Fibroblast of skin of left quadriceps (primary cell): ENCODE measurements around the gene ARAP2.

Experiments used
- DNase-seq, 2 experiments: peaks; one replicate each; pipeline ENCODE4 v3.0.0-alpha.2; 2013; ENCODE audit warnings: low read depth in 2 of 2

Gene ARAP2

DNA sequence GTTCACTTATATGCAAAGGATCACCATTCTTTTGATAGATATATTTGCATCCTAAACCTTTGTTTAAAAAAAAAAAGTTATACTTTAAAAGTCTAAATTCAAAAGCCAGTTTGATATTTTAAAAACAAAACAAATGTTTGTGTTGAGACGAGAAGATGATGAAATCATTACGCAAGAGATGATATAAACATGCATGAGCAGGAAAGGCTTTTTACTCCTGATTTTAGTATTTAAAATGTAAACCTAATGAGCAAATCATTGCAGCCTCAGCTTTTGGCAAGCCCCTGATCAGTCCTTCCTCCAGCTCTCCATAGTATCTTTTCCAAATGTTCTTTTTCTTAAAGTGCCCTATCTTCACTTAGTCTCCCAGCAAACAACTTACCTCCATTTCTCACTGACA, 115.6 kb downstream of the ARAP2 start:
- DNase-seq: no peak

GRCh38 chr4:36123906-36124305, 120.4 kb downstream of the ARAP2 start:
- DNase-seq: no peak

- no peak for DNase-seq
Observed at GRCh38 chr4:36115312-36115711, 129.0 kb downstream of the ARAP2 start.

DNA sequence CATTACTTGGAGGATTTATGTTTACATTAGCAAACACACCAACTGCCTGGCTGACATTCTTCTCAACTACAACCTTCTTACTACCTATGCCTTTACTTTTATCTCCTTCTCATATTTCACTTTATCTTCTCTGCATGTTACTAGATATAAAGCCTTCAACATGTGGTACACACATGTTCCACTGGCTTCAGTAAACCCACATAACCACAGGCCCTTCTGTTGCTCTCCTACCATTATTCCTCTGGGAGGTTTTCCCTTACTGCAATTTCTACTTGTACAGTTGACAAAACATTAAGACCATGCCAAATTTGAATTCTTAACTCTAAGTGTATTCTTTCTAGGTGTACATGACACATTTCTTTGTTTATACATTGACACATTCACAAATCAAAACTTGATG, 133.1 kb downstream of the ARAP2 start:
- peak; percentile 41 to 53 for DNase-seq

DNA sequence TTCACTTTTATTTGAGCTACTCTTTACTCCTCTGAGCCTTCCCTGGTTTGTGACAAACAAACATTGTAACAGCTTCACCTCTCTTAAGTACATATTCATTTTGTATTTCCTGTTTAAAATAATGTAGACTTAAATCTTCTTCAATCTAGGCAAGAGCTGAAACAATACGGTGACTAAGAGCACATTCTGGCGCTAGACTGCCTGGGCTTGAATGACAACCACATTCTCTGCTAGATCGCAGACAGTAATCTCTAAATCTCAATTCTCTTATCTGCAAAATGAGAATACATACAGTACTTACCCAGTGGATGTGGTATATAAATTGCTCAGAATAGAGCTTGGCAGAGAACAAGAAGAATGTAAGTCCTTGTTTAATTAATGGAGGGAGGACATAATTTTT, 144.8 kb downstream of the ARAP2 start:
- no peak for DNase-seq

- DNase-seq: no peak
Observed at GRCh38 chr4:36094995-36095394, 149.3 kb downstream of the ARAP2 start.

DNA sequence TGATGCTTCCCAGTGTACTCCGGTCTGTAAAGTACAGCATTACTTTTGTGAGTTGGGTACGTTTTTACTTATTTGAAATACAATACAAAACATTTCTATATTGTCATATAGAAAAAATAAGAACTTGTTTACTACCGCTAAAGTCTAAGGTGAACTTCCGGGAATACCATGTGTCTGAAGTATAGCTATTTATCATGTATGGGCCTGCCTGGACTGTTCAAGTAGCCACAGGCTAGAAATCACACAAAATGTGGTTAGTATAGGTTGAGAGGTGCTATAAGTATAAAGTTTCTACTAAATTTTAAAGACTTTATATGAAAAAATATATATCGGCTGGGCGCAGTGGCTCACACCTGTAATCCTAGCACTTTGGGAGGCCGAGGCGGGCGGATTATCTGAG, 152.3 kb downstream of the ARAP2 start:
- no peak for DNase-seq

DNA sequence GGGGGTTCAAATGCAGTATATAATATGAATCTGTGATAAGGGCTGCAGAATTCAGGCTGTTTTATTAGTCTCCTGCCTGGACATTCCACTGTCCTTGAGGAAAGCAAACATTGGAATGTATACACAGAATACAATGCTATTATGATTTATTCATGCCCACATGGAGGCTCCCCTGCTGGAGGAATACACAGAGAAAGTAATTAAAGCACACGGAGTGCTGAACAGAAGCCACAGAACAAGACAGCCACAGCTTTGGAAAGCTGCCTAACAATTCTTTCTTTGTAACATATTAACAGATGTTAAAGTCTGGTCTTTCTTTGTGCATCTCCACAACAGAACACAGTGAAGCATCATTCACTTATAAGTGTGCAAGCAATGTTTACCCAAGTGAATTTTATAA, 155.8 kb downstream of the ARAP2 start:
- DNase-seq: peak in 1 of 2 experiments; percentile 3

DNA sequence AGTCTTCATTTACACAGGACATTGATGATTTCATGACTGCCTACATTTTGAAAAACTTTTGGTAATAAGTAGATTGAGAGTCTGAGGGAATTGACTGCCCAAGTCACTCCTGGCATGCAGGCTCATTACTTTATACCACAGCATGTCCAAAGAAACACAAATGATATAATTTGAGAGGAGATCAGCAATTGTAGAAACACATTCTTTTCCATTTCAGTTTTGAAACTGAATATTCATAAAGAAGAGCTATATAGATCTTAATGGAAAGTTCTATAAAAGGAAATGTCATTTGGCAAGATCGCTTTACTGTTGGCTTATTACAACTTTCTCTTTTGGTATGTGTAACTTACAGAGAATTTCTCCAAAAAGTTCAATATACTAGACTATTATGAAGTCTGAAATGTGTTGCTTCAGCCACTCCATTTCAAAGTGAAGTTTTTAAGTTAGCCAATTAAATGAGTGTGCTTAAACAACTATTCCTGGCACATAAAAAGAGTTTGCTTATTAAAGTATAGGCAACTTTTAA, 158.0 kb downstream of the ARAP2 start:
- no peak for DNase-seq

GRCh38 chr4:36082817-36083216, 161.5 kb downstream of the ARAP2 start:
- no peak for DNase-seq

DNA sequence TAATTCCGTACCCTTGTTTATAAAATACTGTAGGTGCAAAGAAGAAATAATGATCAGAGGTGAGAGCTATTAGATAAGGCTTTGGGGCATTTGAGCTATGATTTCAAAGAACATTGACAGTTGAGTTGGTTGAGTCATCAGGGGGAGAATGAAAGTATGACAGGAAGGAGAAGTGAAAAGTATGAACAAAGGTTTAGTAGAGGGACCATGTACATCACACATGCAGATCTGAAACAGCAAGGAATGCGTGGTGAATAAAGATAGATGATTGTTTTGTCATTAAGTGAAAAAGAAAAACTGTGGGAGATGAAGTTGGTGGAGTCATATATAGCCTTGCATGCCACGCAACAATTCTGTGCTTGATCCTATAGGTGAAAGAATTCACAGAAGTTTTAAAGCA, 163.1 kb downstream of the ARAP2 start:
- DNase-seq: no peak

GRCh38 chr4:36079666-36080065, 164.6 kb downstream of the ARAP2 start:
- no peak for DNase-seq

GRCh38 chr4:36078319-36078718, 166.0 kb downstream of the ARAP2 start:
- no peak for DNase-seq

DNA sequence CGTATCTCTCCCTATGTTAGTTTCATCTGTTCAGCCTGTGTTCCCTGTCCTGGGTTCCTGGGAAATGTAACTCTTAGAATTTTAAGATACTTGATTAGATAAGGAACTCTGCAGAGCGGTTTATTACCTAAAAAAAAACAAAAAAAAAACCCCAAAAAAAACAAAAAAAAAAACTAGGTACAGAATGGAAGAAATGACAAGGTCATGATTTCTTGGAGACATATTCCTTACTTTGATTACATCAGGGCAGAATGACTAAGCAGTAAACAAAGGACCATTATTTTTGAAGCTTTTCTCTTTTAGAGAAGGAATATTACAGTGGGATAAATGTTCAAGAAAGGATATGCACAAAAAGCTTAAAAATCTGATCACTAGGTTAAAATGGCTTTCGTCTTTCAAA, 171.8 kb downstream of the ARAP2 start:
- DNase-seq: no peak

DNA sequence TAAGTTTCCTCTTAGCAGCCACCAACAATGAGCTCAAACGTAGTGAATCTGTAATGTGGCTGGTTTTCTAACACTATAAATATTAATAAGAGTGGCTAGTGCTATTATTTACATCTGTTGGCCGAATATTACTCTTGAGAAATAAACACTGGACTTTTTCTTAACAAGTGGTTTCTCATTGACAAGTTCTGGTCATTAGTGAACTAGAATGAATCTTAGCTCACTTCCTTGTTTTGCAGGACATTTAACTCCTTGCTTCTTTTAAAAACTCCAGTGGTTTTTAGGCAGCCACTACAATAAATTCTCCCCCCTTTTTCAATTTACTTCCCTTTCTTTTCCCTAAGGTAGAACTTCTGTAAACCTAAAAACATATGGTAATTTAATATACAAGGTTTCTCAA, 177.2 kb downstream of the ARAP2 start:
- DNase-seq: no peak

DNA sequence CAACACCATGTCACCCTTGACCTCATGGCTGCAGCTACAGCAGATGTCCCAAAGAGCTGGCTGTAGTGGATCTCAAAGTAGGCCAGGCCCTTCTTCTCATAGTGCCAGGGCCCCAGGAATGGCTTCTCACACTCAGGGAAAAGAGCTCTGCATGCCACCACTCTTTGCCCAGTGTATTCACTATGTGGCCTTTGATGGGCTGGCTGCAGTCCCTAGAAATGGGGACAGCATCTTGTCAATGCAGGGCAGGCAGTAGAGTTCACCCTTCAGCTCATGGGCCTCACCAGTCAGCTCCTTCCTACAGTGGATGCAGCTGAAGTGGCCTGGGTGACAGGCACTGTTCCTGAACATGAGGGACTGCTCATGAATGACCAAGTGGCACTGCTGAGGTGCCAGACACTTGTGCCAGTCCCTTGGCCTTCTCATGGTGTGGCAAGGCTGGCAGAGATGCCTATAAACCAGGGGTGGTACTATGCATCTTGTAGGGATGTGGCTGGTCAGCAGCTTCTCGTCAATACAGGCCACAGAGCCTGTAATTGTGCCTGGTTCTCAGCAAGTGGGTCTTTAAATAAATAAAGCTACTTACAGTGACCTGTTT, 178.9 kb downstream of the ARAP2 start:
- DNase-seq: no peak

- DNase-seq: no peak
Observed at GRCh38 chr4:36064117-36064516, 180.2 kb downstream of the ARAP2 start.

DNA sequence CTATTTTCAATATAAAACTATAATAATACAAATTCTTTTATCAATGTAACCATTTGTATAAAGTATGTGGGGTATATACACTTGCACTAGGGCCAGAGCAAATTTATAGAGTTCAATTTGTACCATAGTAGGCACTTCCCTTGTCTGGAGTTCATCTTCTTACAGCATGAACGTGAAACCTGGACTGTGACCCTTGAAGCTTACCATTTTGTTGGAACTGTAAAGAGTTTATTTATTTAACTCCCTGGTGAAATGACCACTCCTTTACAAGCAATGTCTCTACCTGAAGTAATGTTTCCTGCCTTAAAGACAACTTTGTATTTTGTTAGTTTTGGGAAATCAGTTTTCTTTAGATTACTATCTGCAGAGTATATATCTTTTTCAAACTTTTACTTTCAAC, 188.2 kb downstream of the ARAP2 start:
- DNase-seq: no peak

DNA sequence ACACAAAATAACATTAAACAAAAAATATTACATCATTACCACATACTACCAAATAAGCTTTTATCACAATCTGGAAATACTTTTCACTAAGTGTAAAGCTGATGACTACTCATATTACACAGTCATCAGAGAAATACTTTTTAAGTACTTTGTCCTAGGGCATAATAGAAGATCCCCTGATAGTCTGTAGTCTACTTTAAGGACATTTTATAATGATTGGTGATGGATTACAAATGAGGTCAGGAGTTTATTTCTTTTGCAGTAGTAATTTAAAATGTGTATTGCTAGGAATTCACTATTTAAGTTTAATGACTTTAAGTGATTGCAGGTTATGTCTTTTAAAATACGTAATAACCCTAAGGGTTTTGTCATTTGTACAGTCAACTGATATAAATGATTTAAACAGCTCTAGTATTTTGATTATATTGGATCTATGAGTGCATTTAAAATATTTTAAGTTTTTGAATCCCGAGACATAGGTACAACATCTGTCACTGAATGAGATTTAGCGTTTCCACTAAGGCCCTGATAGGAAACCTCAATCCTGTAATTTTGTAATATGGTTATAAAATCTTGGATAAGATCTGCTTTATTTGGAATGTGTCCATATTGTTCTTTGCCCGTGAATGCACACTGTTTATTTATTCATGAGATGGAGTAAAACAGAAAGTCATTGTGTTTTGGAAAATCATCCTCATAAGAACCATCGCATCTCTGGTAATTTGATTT, 189.5 kb downstream of the ARAP2 start:
- DNase-seq: no peak

DNA sequence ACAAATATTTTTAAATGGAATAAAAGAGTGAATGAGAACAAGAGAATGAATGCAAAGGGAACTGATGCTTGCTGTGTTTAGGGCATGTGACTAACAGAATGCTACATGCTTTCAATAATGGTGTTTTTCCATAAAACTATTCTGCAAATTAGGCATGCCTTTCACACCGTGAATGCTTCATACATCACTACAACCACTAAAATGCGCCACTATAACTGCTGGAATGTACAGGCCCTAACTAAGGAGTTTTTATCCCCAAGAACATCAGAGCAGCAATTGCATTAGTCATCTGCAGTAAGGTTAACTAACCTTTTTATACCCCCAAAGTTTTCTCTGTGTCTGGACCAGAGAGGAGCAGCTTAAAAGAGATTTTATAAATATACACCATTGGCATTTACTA, 190.4 kb downstream of the ARAP2 start:
- DNase-seq: peak; percentile 4 to 6

GRCh38 chr4:36051634-36052033, 192.7 kb downstream of the ARAP2 start:
- DNase-seq: no peak

GRCh38 chr4:36046026-36046425, 198.3 kb downstream of the ARAP2 start:
- DNase-seq: no peak

GRCh38 chr4:36043901-36044300, 200.4 kb downstream of the ARAP2 start:
- DNase-seq: no peak

- DNase-seq: no peak
Observed at GRCh38 chr4:36043241-36043640, 201.1 kb downstream of the ARAP2 start.
